HepG2 (cell line): ENCODE results near the gene PMIS2. TPM values are rescaled to one million over a fixed set of nuclear protein-coding genes. Genes with fewer than 3 reads are reported as not detected.

ENCODE experiments used
- CTCF ChIP-seq: sonication (generic); formaldehyde crosslinking; IDR thresholded peaks from 2 replicates; pipeline ENCODE4 v1.5.0; 2020; ENCODE audit warnings: mild to moderate bottlenecking, missing genetic modification reagents, moderate library complexity
- FOXP1 ChIP-seq, 2 experiments: fragments of 450-650 bp in 1 of 2; IDR thresholded peaks; 2 replicates each; pipeline ENCODE4 v1.6.1; 2017 to 2018; ENCODE audit warnings: antibody characterized with exemption in 1 of 2
- MBNL3 ChIP-seq: fragments of 250-450 bp; sonication (Bioruptor Pico); conservative IDR thresholded peaks from 2 replicates; pipeline ENCODE4 v1.8.0; 2022; ENCODE audit warnings: mild to moderate bottlenecking, inconsistent platforms
- NR2C2 ChIP-seq: sonication (generic); formaldehyde crosslinking; IDR thresholded peaks from 2 replicates; pipeline ENCODE4 v1.4.0; 2020; ENCODE audit warnings: missing genetic modification reagents, mild to moderate bottlenecking, moderate library complexity, borderline replicate concordance
- POLR2AphosphoS5 ChIP-seq: IDR thresholded peaks from 2 replicates; pipeline ENCODE4 v1.6.1; 2012; ENCODE audit warnings: low read depth, low read length
- RERE ChIP-seq: IDR thresholded peaks from 2 replicates; pipeline ENCODE4 v1.6.1; 2016; ENCODE audit warnings: low read depth, missing genetic modification reagents, missing compliant biosample characterization
- SKIL ChIP-seq: sonication (generic); formaldehyde crosslinking; IDR thresholded peaks from 2 replicates; pipeline ENCODE4 v1.8.0; 2022; ENCODE audit warnings: missing genetic modification reagents, mild to moderate bottlenecking, moderate library complexity, borderline replicate concordance
- ZBTB39 ChIP-seq: sonication (generic); formaldehyde crosslinking; IDR thresholded peaks from 2 replicates; pipeline ENCODE4 v1.5.0; 2020; ENCODE audit warnings: missing genetic modification reagents
- ZNF225 ChIP-seq: sonication (generic); formaldehyde crosslinking; IDR thresholded peaks from 2 replicates; pipeline ENCODE4 v1.4.0; 2020; ENCODE audit warnings: mild to moderate bottlenecking, missing genetic modification reagents
- ZNF30 ChIP-seq: sonication (generic); formaldehyde crosslinking; IDR thresholded peaks from 2 replicates; pipeline ENCODE4 v1.5.0; 2020; ENCODE audit warnings: mild to moderate bottlenecking, missing genetic modification reagents
- ZNF414 ChIP-seq: sonication (generic); formaldehyde crosslinking; IDR thresholded peaks from 2 replicates; pipeline ENCODE4 v1.5.0; 2020; ENCODE audit warnings: missing genetic modification reagents
- ZNF747 ChIP-seq: sonication (generic); formaldehyde crosslinking; IDR thresholded peaks from 2 replicates; pipeline ENCODE4 v1.8.1; 2023; ENCODE audit warnings: missing genetic modification reagents, mild to moderate bottlenecking, borderline replicate concordance
- polyA plus RNA-seq, 8 experiments: library from polyadenylated mRNA; depleted of rRNA in 3 of 8; stranded (reverse) in 7 of 8; unstranded in 1 of 8; fragments of >200 nt; fragmentation: Illumina TruSeq in 4 of 8; extraction: Trizol in 4 of 8; gene quantifications; 2 replicates each; pipeline versions ENCODE4 v1.2.1 to v1.2.3, GENCODE V29; 2011 to 2016; ENCODE audit warnings: low read depth in 4 of 8, missing spikeins in 1 of 8, mixed read lengths in 1 of 8; ENCODE audit not compliant: insufficient read depth in 1 of 8
- total RNA-seq, 5 experiments: library from RNA; depleted of rRNA; stranded (reverse); fragments of >200 nt; fragmentation: Illumina TruSeq; extraction: Trizol; gene quantifications; 2 replicates each; pipeline ENCODE4 v1.2.3, GENCODE V29; 2016; ENCODE audit warnings: low read depth in 1 of 5

The PMIS2 gene
- total and polyA plus RNA-seq, 2 of the 13 experiments (the other 11 are each of a cell fraction or from before 2014, with no cell fraction given) = not detected

DNA sequence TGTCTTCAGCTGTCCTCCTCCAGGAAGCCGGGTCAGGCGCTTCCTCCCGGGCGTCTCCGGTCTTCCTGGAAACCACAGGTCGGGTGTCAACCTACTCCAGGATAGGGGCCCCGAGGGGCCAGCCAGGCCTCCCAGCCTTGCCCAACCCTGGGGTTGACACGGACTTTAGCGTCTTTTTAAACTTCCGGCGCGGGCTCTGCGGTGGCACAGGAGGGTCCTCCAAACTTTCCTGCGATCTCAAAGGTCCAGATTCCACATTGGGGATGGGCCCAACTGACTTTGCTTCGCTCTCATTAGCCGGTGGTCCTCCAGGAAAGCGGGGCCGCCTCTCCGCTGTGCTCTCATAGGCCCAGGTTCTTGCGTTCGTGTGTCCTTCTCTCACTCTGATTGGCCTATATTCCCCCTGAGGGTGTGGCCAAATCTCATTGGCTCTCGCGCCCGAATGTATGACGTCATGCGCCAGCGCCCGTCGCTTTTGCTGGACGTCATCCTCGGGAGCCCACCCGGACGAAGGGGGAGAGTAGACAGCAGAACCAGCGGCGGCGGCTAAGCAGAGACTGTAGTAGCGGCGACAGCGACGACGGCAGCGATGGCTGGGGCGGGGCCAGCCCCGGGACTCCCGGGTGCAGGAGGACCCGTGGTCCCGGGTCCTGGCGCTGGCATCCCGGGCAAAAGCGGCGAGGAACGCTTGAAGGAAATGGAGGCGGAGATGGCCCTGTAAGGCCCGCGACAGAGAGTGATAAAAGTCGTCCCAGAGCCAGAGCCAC lies 42.8 kb downstream of the PMIS2 start, which contains the start of gene RBM42 (continued):
- TF ChIP-seq SKIL (CRISPR knock-in tag) (no peak), POLR2AphosphoS5 (peak; percentile 66), NR2C2 (peak; percentile 76; the same call in 1 of the 2 replicates), FOXP1 (IDR thresholded peaks at IDR 0.05) (no peak), FOXP1 (CRISPR knock-in tag; IDR thresholded peaks at IDR 0.05) (no peak), ZNF30 (CRISPR knock-in tag) (no peak), RERE (CRISPR knock-in tag) (no peak), ZNF225 (CRISPR knock-in tag) (no peak), MBNL3 (CRISPR knock-in tag) (no peak), ZNF747 (peak; percentile 48; the same call in 1 of the 2 replicates), ZNF414 (CRISPR knock-in tag) (peak; percentile 64), ZBTB39 (CRISPR knock-in tag) (no peak), CTCF (CRISPR knock-in tag) (no peak)
